ENCODE measurements around the gene GPATCH3. TPM values are rescaled to one million over a fixed set of nuclear protein-coding genes. Genes with fewer than 3 reads are reported as not detected.
A peak's percentile ranks its signal among the peaks of the same experiment; 100 is the strongest.

Gene GPATCH3, protein sequence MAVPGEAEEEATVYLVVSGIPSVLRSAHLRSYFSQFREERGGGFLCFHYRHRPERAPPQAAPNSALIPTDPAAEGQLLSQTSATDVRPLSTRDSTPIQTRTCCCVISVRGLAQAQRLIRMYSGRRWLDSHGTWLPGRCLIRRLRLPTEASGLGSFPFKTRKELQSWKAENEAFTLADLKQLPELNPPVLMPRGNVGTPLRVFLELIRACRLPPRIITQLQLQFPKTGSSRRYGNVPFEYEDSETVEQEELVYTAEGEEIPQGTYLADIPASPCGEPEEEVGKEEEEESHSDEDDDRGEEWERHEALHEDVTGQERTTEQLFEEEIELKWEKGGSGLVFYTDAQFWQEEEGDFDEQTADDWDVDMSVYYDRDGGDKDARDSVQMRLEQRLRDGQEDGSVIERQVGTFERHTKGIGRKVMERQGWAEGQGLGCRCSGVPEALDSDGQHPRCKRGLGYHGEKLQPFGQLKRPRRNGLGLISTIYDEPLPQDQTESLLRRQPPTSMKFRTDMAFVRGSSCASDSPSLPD
- 5.2 and 6.1 TPM in 2 replicates for total RNA-seq (2012; rRNA removed)
- polyA plus RNA-seq (2012; rRNA removed), result 7.6 and 8.0 TPM in 2 replicates
- 7.9 and 9.8 TPM in 2 replicates for polyA plus RNA-seq (2012; cell fraction: cytosol; rRNA removed)
- polyA plus RNA-seq (2012; cell fraction: nucleus; rRNA removed; ENCODE audit: low replicate concordance), result 10.7 and 12.4 TPM in 2 replicates
- percentile 68 among the genes with signal in this experiment for Bru-seq, nascent RNA
- percentile 63 among the genes with signal in this experiment for BruChase-seq, experiment 1, labeled RNA remaining after a 6-hour chase
- BruChase-seq, experiment 2, labeled RNA remaining after a 2-hour chase, result percentile 63 among the genes with signal in this experiment
- long read RNA-seq, transcript GPATCH3-201 (7 exons, 2,123 nt), result major isoform, 11 of 17 reads
- long read RNA-seq, partial matches to known transcripts, result 1 of 17 reads
- long read RNA-seq, other reads (novel, unspliced or antisense), result 5 of 17 reads

DNA sequence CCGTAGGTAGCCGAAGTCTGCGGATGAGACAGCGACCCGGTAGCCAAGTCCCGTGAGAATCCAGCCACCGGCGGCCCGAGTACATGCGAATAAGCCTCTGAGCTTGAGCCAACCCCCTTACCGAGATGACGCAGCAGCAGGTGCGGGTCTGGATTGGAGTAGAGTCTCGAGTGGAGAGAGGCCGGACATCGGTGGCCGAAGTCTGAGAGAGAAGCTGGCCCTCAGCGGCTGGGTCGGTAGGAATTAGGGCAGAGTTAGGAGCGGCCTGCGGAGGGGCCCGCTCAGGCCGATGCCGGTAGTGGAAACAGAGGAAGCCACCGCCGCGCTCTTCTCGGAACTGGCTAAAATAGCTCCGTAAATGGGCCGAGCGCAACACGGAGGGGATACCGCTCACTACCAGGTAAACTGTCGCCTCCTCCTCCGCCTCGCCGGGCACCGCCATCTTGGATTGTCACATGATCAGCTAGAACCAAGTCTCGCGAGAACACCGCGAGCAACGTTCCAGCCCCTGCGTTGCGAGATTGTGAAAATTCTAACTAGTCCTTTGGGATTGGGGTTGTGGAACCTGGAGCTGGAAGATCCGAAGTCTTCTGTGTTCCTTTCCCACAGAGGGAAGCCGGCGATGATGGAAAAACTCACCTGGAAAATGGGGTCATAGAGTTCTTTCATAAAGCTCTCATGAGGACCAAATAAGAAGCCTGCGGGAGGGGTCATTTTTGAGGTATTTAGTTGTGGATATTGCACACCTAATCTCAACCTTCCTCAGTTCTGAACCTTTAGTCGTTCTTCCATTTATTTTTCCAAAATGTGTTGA is at the start of gene GPATCH3:
Gene GPATCH3, minus strand, starts transcription at position 467 of the 814 bp plus-strand sequence. Its CDS starts 25 bp downstream, at position 442.
- peak within 1 kb of the TSS; percentile 9; the same call in 1 of the 2 replicates for H2AK5ac ChIP-seq (ENCODE audit: low read depth, low read length)
- peak within 1 kb of the TSS; percentile 48 for H3K27ac ChIP-seq (ENCODE audit: insufficient read depth, low read length)
- peak within 1 kb of the TSS; percentile 80 for H2BK5ac ChIP-seq (ENCODE audit: low read depth, low read length, poor library complexity, severe bottlenecking)
- H3K4me2 ChIP-seq (ENCODE audit: low read depth, low read length), result peak within 1 kb of the TSS; percentile 90
- no peak within 1 kb of the TSS for H2BK15ac ChIP-seq (ENCODE audit: low read depth, low read length)
- H3K4me3 ChIP-seq (ENCODE audit: insufficient read depth, low read depth, low read length), result peak within 1 kb of the TSS; percentile 86
- dilution Hi-C loops (cut with HindIII; ENCODE audit: low sequenced_read_pairs, unreplicated experiment) (no loop called here), in situ Hi-C loops (cut with MboI; ENCODE audit: low sequenced_read_pairs) (no loop called here), intact Hi-C loops (cut with micrococcal nuclease) (no loop called here)
- H3K9me3 ChIP-seq (ENCODE audit: control insufficient read depth, insufficient read depth, low read length), result no peaks in the 10 kb centered on the region
- no peaks in the 10 kb centered on the region for H3K27me3 ChIP-seq (ENCODE audit: control insufficient read depth, insufficient read depth, low read length)
- peak within 1 kb of the TSS; percentile 84 for H3K9ac ChIP-seq (ENCODE audit: low read depth, low read length)
- peak within 1 kb of the TSS; percentile 64 for H4K91ac ChIP-seq (ENCODE audit: insufficient read depth, low read depth, low read length)
- H3K18ac ChIP-seq (ENCODE audit: low read depth, low read length), result peak within 1 kb of the TSS; percentile 55; the same call in 1 of the 2 replicates
- H2BK120ac ChIP-seq (ENCODE audit: low read depth, low read length), result 0 out of 2 replicates have a peak within 1 kb of the TSS, but pooled peaks have one; percentile 42
- no peak within 1 kb of the TSS for H2BK20ac ChIP-seq (ENCODE audit: low read depth, low read length)
- peaks cover 24 to 41% of the 10 kb centered on the region in 2 experiments; a peak in 3 of 4 replicates for H3K79me1 ChIP-seq (ENCODE audit: low read depth in 1 of 2, low read length in 2 of 2)
- H4K8ac ChIP-seq (ENCODE audit: low read depth in 2 of 2, low read length in 2 of 2), result peak within 1 kb of the TSS; percentile 56 to 98
- ATAC-seq (ENCODE audit: low read depth) (peak; percentile 96), DNase-seq (peak; percentile 91)
- peak within 1 kb of the TSS; percentile 73 for H3K23ac ChIP-seq (ENCODE audit: low read depth, low read length)
- WGBS, 2 experiments (ENCODE audit: extremely low coverage in 2 of 2, insufficient read length in 1 of 2), result 3% methylated on average over 17 of the region's 50 CpGs; no CpG with 5 or more reads in 1 of the 2 experiments
- ChIA-PET CTCF (interaction anchor here (0.7 kb wide), 1 partner anchor 9 kb away, joined by 3 read pairs; no protein-coding TSS in a partner anchor), POLR2A (ENCODE audit: unreplicated experiment) (interaction anchor here (0.6 to 2.3 kb wide), 4 partner anchors 10 to 96 kb away, joined by 3 to 7 read pairs (median 3); partner anchors contain the start of gene GPN2)
- H3K4me1 ChIP-seq (ENCODE audit: control insufficient read depth, insufficient read depth, low read length), result peaks cover 5% of the 10 kb centered on the region; the same call in 1 of the 2 replicates
- H2AFZ ChIP-seq (replicated peaks; ENCODE audit: low read length, poor library complexity), result peak within 1 kb of the TSS; percentile 94
- H3K14ac ChIP-seq (replicated peaks; ENCODE audit: low read depth, low read length), result peak within 1 kb of the TSS; percentile 97
- peak within 1 kb of the TSS; percentile 90 for H3K4ac ChIP-seq (ENCODE audit: low read depth, low read length)
- peak within 1 kb of the TSS; percentile 84 for H2AK9ac ChIP-seq (replicated peaks; ENCODE audit: low read depth, low read length, poor library complexity)
- H4K5ac ChIP-seq (ENCODE audit: low read depth, low read length), result peak within 1 kb of the TSS; percentile 90
- BruUV-seq (replicated peaks), result TSS peak; percentile 78
- no peaks in the 10 kb centered on the region for H3K9me1 ChIP-seq (ENCODE audit: insufficient read depth, low read length)
- peak within 1 kb of the TSS; percentile 93; the same call in 1 of the 2 replicates for H3K56ac ChIP-seq (ENCODE audit: extremely low read depth, insufficient read depth, low read length)
- H3K36me3 ChIP-seq (ENCODE audit: control insufficient read depth, insufficient read depth, low read length), result peaks cover 5% of the 10 kb centered on the region; the same call in 1 of the 2 replicates
- no peaks in the 10 kb centered on the region for H4K20me1 ChIP-seq (ENCODE audit: insufficient read depth, low read length)
- TF ChIP-seq, protein P1, sequence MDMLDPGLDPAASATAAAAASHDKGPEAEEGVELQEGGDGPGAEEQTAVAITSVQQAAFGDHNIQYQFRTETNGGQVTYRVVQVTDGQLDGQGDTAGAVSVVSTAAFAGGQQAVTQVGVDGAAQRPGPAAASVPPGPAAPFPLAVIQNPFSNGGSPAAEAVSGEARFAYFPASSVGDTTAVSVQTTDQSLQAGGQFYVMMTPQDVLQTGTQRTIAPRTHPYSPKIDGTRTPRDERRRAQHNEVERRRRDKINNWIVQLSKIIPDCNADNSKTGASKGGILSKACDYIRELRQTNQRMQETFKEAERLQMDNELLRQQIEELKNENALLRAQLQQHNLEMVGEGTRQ (IDR thresholded peaks at IDR 0.05; ENCODE audit: low read depth, low read length), result peak; percentile 95
- TF ChIP-seq CHD1 (IDR thresholded peaks at IDR 0.05; ENCODE audit: low read depth, low read length), result 0 out of 2 replicates have a peak, but pooled peaks have one; percentile 58
- TF ChIP-seq, protein P2, sequence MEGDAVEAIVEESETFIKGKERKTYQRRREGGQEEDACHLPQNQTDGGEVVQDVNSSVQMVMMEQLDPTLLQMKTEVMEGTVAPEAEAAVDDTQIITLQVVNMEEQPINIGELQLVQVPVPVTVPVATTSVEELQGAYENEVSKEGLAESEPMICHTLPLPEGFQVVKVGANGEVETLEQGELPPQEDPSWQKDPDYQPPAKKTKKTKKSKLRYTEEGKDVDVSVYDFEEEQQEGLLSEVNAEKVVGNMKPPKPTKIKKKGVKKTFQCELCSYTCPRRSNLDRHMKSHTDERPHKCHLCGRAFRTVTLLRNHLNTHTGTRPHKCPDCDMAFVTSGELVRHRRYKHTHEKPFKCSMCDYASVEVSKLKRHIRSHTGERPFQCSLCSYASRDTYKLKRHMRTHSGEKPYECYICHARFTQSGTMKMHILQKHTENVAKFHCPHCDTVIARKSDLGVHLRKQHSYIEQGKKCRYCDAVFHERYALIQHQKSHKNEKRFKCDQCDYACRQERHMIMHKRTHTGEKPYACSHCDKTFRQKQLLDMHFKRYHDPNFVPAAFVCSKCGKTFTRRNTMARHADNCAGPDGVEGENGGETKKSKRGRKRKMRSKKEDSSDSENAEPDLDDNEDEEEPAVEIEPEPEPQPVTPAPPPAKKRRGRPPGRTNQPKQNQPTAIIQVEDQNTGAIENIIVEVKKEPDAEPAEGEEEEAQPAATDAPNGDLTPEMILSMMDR (conservative IDR thresholded peaks at IDR 0.05; ENCODE audit: low read depth, low read length), result no peak
- TF ChIP-seq MAFK (IDR thresholded peaks at IDR 0.05; ENCODE audit: low read depth, low read length), result no peak
- peak; percentile 20; the same call in 1 of the 2 replicates for TF ChIP-seq BHLHE40 (IDR thresholded peaks at IDR 0.05; ENCODE audit: low read depth, low read length)
- TF ChIP-seq MXI1 (IDR thresholded peaks at IDR 0.05; ENCODE audit: borderline replicate concordance, low read depth, low read length), result no peak
- no peak for TF ChIP-seq NFE2L2 (IDR thresholded peaks at IDR 0.05; ENCODE audit: low read depth, low read length)
- TF ChIP-seq MAZ (IDR thresholded peaks at IDR 0.05; ENCODE audit: borderline replicate concordance, low read depth, low read length), result no peak
- no peak for TF ChIP-seq FOS (IDR thresholded peaks at IDR 0.05; ENCODE audit: low read depth, low read length)
- TF ChIP-seq CEBPB (IDR thresholded peaks at IDR 0.05; ENCODE audit: low read depth, low read length), result peak; percentile 76

Data from IMR-90 (cell line).